HEK293 (cell line): Measurements from ENCODE around the gene PANX1.

Experiments
- AEBP2 ChIP-seq: fragments of 450-650 bp; formaldehyde crosslinking; IDR thresholded peaks from 2 replicates; pipeline ENCODE4 v1.5.1; 2016; ENCODE audit warnings: missing biosample characterization, missing genetic modification characterization, borderline replicate concordance
- GFI1B ChIP-seq: fragments of 450-650 bp; formaldehyde crosslinking; IDR thresholded peaks from 2 replicates; pipeline ENCODE4 v1.5.1; 2016; ENCODE audit warnings: missing biosample characterization, missing genetic modification characterization
- GLI4 ChIP-seq: fragments of 450-650 bp; formaldehyde crosslinking; IDR thresholded peaks from 2 replicates; pipeline ENCODE4 v1.5.1; 2016; ENCODE audit warnings: missing biosample characterization, missing genetic modification characterization
- HOXC10 ChIP-seq: sonication (generic); formaldehyde crosslinking; IDR thresholded peaks from 2 replicates; pipeline ENCODE4 v1.8.1; 2023; ENCODE audit warnings: mild to moderate bottlenecking, missing genetic modification reagents
- KLF17 ChIP-seq: fragments of 450-650 bp; formaldehyde crosslinking; IDR thresholded peaks from 2 replicates; pipeline ENCODE4 v1.5.1; 2016; ENCODE audit warnings: missing biosample characterization, missing genetic modification characterization
- PRDM2 ChIP-seq: fragments of 450-650 bp; formaldehyde crosslinking; IDR thresholded peaks from 2 replicates; pipeline ENCODE4 v1.5.1; 2016; ENCODE audit warnings: missing biosample characterization, missing genetic modification characterization, borderline replicate concordance
- SCRT2 ChIP-seq: fragments of 450-650 bp; formaldehyde crosslinking; IDR thresholded peaks from 2 replicates; pipeline ENCODE4 v1.5.1; 2016; ENCODE audit warnings: missing biosample characterization, missing genetic modification characterization
- SP2 ChIP-seq: fragments of 450-650 bp; formaldehyde crosslinking; IDR thresholded peaks from 2 replicates; pipeline ENCODE4 v1.5.1; 2016; ENCODE audit warnings: missing biosample characterization, missing genetic modification characterization
- SP7 ChIP-seq: fragments of 450-650 bp; formaldehyde crosslinking; IDR thresholded peaks from 2 replicates; pipeline ENCODE4 v1.5.1; 2016; ENCODE audit warnings: missing biosample characterization, missing genetic modification characterization
- WT1 ChIP-seq: fragments of 450-650 bp; formaldehyde crosslinking; IDR thresholded peaks from 2 replicates; pipeline ENCODE4 v1.5.1; 2016; ENCODE audit warnings: missing biosample characterization, missing genetic modification characterization
- YY1 ChIP-seq: fragments of 450-650 bp; formaldehyde crosslinking; IDR thresholded peaks from 2 replicates; pipeline ENCODE4 v1.5.1; 2018; ENCODE audit warnings: missing biosample characterization, missing genetic modification characterization
- ZBTB11 ChIP-seq: fragments of 450-650 bp; formaldehyde crosslinking; conservative IDR thresholded peaks from 2 replicates; pipeline ENCODE4 v1.5.1; 2016; ENCODE audit warnings: low read depth, missing biosample characterization, missing genetic modification characterization
- ZBTB8A ChIP-seq: fragments of 450-650 bp; formaldehyde crosslinking; IDR thresholded peaks from 2 replicates; pipeline ENCODE4 v1.5.1; 2016; ENCODE audit warnings: missing biosample characterization, missing genetic modification characterization
- ZFP69B ChIP-seq: fragments of 450-650 bp; formaldehyde crosslinking; IDR thresholded peaks from 2 replicates; pipeline ENCODE4 v1.5.1; 2016; ENCODE audit warnings: missing biosample characterization, missing genetic modification characterization
- ZNF121 ChIP-seq: fragments of 450-650 bp; formaldehyde crosslinking; IDR thresholded peaks from 2 replicates; pipeline ENCODE4 v1.5.1; 2016; ENCODE audit warnings: missing biosample characterization, missing genetic modification characterization
- ZNF146 ChIP-seq: fragments of 450-650 bp; formaldehyde crosslinking; IDR thresholded peaks from 2 replicates; pipeline ENCODE4 v1.5.1; 2016; ENCODE audit warnings: missing biosample characterization, missing genetic modification characterization
- ZNF157 ChIP-seq: fragments of 450-650 bp; formaldehyde crosslinking; IDR thresholded peaks from 2 replicates; pipeline ENCODE4 v1.5.1; 2016; ENCODE audit warnings: missing biosample characterization, missing genetic modification characterization
- ZNF2 ChIP-seq: fragments of 450-650 bp; formaldehyde crosslinking; IDR thresholded peaks from 2 replicates; pipeline ENCODE4 v1.5.1; 2016; ENCODE audit warnings: missing biosample characterization, missing genetic modification characterization
- ZNF223 ChIP-seq: fragments of 450-650 bp; formaldehyde crosslinking; IDR thresholded peaks from 2 replicates; pipeline ENCODE4 v1.5.1; 2016; ENCODE audit warnings: missing biosample characterization, missing genetic modification characterization
- ZNF341 ChIP-seq: fragments of 450-650 bp; formaldehyde crosslinking; IDR thresholded peaks from 2 replicates; pipeline ENCODE4; 2016; ENCODE audit warnings: low read depth, missing biosample characterization, missing genetic modification characterization
- ZNF510 ChIP-seq: fragments of 450-650 bp; formaldehyde crosslinking; IDR thresholded peaks from 2 replicates; pipeline ENCODE4 v1.5.1; 2018; ENCODE audit warnings: mild to moderate bottlenecking, missing genetic modification characterization, missing biosample characterization; ENCODE audit not compliant: insufficient replicate concordance
- ZNF530 ChIP-seq: fragments of 450-650 bp; formaldehyde crosslinking; IDR thresholded peaks from 2 replicates; pipeline ENCODE4 v1.5.1; 2016; ENCODE audit warnings: low read depth, missing biosample characterization, missing genetic modification characterization
- ZNF768 ChIP-seq: fragments of 450-650 bp; formaldehyde crosslinking; IDR thresholded peaks from 2 replicates; pipeline ENCODE4 v1.5.1; 2018; ENCODE audit warnings: missing biosample characterization, mild to moderate bottlenecking, missing genetic modification characterization
- ZSCAN16 ChIP-seq: fragments of 450-650 bp; formaldehyde crosslinking; IDR thresholded peaks from 2 replicates; pipeline ENCODE4 v1.5.1; 2016; ENCODE audit warnings: missing biosample characterization, missing genetic modification characterization
- TF ChIP-seq, protein P1 (sequence below): fragments of 450-650 bp; formaldehyde crosslinking; IDR thresholded peaks from 2 replicates; pipeline ENCODE4 v1.5.1; 2016; ENCODE audit warnings: missing biosample characterization, missing genetic modification characterization
- TF ChIP-seq, protein P2 (sequence below): fragments of 450-650 bp; formaldehyde crosslinking; IDR thresholded peaks from 2 replicates; pipeline ENCODE4 v1.5.1; 2016; ENCODE audit warnings: missing biosample characterization, missing genetic modification characterization

The PANX1 gene

DNA sequence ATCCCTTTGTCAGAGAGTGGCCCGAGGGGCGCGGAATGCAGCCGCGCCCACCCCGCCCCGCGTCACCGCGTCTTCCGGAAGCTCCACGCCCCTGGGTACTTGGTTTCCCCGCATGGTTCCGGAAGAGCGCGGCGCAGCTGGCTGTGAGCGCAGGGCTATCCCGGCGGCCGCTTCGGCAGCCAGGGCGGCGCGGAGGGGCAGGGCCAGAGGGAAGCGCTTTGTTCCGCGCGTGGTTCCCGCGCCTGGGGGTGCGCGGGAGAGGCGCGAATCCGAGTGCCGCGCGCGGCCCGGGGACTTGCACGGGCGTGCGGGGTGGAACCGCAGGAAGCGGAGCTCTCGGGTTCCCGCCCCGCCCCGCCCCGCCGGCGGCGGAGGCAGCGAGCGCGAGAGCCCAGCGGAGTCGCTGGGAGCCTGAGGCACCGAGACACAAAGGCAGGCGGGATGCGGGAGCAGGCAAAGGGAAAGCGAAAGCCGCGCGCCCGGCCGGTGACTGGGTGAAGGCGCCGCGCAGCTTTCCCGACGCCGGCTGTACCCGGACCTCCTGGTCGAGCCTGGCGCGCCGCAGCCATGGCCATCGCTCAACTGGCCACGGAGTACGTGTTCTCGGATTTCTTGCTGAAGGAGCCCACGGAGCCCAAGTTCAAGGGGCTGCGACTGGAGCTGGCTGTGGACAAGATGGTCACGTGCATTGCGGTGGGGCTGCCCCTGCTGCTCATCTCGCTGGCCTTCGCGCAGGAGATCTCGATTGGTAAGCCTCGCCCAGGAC, at the start of gene PANX1 (continued):
- TF ChIP-seq ZBTB11 (tag by site-specific recombination) (peak; percentile 84), SP7 (tag by site-specific recombination) (no peak), SP2 (peak; percentile 48), ZNF121 (tag by site-specific recombination) (no peak), GLI4 (tag by site-specific recombination) (no peak), WT1 (tag by site-specific recombination) (no peak), PRDM2 (tag by site-specific recombination) (no peak), ZNF510 (tag by site-specific recombination) (no peak), ZNF530 (no peak), SCRT2 (tag by site-specific recombination) (no peak), ZBTB8A (tag by site-specific recombination) (peak; percentile 10), ZNF2 (tag by site-specific recombination) (peak; percentile 12; the same call in 1 of the 2 replicates), AEBP2 (tag by site-specific recombination) (no peak), ZNF146 (tag by site-specific recombination) (no peak), ZNF768 (tag by site-specific recombination) (no peak), ZFP69B (tag by site-specific recombination) (peak; percentile 16; the same call in 1 of the 2 replicates), HOXC10 (peak; percentile 80; the same call in 1 of the 2 replicates), YY1 (tag by site-specific recombination) (no peak), ZSCAN16 (tag by site-specific recombination) (no peak), KLF17 (0 out of 2 replicates have a peak, but pooled peaks have one; percentile 20), GFI1B (tag by site-specific recombination) (no peak), ZNF341 (tag by site-specific recombination) (peak; percentile 51), ZNF223 (no peak), ZNF157 (tag by site-specific recombination) (no peak)
- TF ChIP-seq, protein P1, sequence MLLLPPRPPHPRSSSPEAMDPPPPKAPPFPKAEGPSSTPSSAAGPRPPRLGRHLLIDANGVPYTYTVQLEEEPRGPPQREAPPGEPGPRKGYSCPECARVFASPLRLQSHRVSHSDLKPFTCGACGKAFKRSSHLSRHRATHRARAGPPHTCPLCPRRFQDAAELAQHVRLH (tag by site-specific recombination), result no peak
- TF ChIP-seq, protein P2, sequence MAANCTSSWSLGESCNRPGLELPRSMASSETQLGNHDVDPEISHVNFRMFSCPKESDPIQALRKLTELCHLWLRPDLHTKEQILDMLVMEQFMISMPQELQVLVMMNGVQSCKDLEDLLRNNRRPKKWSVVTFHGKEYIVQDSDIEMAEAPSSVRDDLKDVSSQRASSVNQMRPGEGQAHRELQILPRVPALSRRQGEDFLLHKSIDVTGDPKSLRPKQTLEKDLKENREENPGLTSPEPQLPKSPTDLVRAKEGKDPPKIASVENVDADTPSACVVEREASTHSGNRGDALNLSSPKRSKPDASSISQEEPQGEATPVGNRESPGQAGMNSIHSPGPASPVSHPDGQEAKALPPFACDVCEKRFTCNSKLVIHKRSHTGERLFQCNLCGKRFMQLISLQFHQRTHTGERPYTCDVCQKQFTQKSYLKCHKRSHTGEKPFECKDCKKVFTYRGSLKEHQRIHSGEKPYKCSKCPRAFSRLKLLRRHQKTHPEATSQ (tag by site-specific recombination), result no peak
